Measurements from ENCODE around the gene ASRGL1.

The ASRGL1 gene

GRCh38 chr11:62411524-62411923 lies 74.3 kb downstream of the ASRGL1 start:
- DNase-seq (ENCODE audit: low read depth in 2 of 2, low spot score in 1 of 2): no peak

DNA sequence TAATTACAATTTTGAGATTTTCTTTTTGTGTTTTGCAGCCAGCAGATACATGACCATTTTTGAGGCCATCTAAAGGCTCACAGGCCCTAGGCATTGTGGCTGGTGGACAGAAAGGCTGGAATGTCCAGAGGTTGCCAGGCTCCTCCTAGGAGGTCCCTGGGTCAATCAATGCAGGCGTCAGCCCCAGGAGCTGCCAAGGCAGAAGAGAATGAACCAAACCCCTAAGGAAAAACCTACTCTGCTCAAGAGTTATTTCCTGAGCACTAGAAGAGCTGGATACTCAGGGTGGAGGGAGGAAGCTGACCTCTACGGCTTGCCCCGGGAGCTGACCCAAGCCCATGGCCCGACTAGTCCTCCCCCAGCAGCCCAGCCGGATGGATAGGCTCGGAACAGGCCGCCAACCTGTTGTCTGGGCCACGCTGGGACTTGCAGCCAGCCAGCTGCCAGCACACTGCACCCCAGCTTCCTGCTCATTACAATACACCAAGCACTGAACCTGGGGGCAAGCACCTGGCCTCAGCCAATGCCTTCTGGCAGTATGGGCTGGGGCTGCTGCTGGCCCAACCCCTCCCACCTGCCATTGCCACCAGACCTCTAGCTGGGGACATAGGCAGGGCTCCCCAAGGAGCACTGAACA lies 75.9 kb downstream of the ASRGL1 start:
- no peak for DNase-seq (ENCODE audit: low read depth in 2 of 2, low spot score in 1 of 2)

- DNase-seq (ENCODE audit: low read depth in 2 of 2, low spot score in 1 of 2): no peak
Observed at GRCh38 chr11:62416596-62416995, 79.3 kb downstream of the ASRGL1 start.

GRCh38 chr11:62418136-62418535 lies 80.9 kb downstream of the ASRGL1 start:
- no peak for DNase-seq (ENCODE audit: low read depth in 2 of 2, low spot score in 1 of 2)

DNA sequence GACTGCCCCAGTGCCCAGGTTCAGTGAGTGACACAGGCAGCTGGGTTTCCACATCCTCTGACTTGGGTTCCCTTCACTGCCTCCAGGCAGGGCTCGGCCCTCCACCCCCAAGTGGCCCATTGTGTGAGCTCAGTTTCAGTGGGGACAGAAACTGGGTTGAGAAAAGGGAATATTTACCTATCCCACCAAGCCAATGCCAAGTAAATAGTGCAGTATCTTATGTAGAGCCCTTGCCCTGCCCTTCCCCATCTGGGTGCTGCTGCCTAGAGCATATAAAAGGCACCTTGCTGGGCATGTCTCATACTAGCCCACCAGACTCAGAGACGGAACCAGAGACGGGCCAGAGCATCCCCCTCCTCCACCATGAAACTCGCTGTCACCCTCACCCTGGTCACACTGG lies 81.5 kb downstream of the ASRGL1 start, which contains the start of gene SCGB1A1:
TSS of gene SCGB1A1 (plus strand) at position 301 of the 400 bp plus-strand sequence. CDS start at position 364, 63 bp downstream.
- DNase-seq (ENCODE audit: low read depth in 2 of 2, low spot score in 1 of 2): no peak

DNA sequence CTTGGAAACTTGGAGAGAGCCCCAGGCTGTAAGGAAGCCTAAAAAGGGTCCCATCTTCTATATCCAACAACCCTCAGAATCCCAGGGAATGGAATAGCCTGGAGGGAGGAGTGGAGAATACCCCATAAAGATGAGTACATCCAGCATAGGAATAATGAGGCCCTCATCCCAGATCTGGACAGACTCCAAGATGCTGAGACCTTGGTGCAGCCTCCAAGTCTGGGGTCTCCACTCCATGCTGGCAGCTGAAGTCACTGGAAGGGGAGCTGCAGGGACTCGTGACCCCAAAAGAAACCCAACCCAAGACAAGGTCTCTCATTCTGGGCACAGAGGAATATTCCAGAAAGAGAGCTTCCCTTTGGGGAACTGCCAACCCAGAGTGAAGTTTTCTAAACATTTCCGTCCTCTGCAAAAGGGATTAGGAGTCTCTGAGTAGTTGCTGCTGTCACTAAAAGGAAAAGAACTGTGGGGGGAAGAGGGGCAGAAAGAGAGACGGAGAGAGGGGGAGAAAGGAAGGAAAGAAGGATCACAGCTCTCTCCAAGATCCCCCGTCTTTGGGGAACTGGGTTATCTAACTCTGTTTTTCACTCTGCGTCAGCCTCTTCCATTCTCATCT lies 82.2 kb downstream of the ASRGL1 start:
- no peak for DNase-seq (ENCODE audit: low read depth in 2 of 2, low spot score in 1 of 2)

GRCh38 chr11:62419943-62420342 lies 82.7 kb downstream of the ASRGL1 start:
- DNase-seq (ENCODE audit: low read depth in 2 of 2, low spot score in 1 of 2): no peak

GRCh38 chr11:62420882-62421281 lies 83.6 kb downstream of the ASRGL1 start:
- no peak for DNase-seq (ENCODE audit: low read depth in 2 of 2, low spot score in 1 of 2)

- no peak for DNase-seq (ENCODE audit: low read depth in 2 of 2, low spot score in 1 of 2)
Observed at GRCh38 chr11:62421996-62422395, 84.7 kb downstream of the ASRGL1 start.

- DNase-seq (ENCODE audit: low read depth in 2 of 2, low spot score in 1 of 2): no peak
Observed at GRCh38 chr11:62423012-62423411, 85.8 kb downstream of the ASRGL1 start.

DNA sequence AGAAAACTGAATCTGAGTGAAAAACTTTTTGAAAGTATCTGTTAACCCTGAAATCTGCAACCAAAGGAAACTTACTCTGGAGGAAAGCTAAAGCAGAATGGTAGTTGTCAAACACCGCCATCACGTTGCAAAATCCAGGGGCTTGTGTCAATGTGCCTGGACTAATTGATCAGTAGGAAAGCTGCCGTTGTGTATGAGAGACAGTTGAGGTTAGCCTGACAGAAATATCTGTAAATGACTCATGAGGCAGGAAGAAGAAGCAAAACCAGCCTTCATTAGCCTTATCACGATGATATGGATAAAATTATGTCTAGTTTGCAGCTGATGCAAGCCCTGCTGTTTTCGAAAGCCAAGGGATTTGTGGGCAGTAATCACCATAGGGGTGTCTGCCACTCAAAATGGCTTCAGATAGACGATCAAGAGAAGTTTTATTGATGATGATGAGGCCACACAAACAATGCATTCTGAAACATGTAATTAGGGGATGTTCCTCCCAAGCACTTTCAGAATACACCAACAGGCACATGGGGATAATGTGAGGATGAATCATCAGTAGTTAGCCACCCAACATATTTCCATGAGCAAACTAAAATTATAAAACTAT lies 90.5 kb downstream of the ASRGL1 start:
- no peak for DNase-seq (ENCODE audit: low read depth in 2 of 2, low spot score in 1 of 2)

DNA sequence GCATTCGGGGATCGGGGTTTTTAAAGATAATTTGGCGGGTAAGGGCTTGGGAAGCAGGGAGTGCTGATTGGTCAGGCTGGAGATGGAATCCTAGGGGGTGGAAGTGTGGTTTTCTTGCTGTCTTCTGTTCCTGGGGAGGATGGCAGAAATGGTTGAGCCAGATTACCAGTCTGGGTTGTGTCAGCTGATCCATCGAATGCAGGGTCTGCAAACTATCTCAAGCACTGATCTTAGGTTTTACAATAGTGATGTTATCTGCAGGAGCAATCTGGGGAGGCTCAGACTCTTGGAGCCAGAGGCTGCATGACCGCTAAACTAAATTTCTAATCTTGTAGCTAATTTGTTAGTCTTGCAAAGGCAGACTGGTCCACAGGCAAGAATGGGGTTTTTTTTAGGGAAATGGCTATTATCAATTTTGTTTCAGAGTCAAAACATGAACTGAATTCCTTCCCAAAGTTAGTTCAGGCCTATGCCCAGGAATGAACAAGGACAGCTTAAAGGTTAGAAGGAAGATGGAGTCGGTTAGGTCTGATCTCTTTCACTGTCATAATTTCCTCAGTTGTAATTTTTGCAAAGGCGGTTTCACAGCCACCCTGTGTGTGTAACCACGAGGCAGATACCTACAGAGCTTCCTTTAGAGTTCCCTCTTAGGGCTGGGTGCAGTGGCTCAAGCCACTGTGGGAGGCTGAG lies 91.8 kb downstream of the ASRGL1 start:
- no peak for DNase-seq (ENCODE audit: low read depth in 2 of 2, low spot score in 1 of 2)

GRCh38 chr11:62430425-62430824 lies 93.2 kb downstream of the ASRGL1 start:
- DNase-seq (ENCODE audit: low read depth in 2 of 2, low spot score in 1 of 2): no peak

- DNase-seq (ENCODE audit: low read depth in 2 of 2, low spot score in 1 of 2): no peak
Observed at GRCh38 chr11:62431171-62431901, 94.1 kb downstream of the ASRGL1 start.

GRCh38 chr11:62432695-62433094 lies 95.4 kb downstream of the ASRGL1 start:
- DNase-seq (ENCODE audit: low read depth in 2 of 2, low spot score in 1 of 2): no peak

GRCh38 chr11:62433141-62433903 lies 96.1 kb downstream of the ASRGL1 start:
- no peak for DNase-seq (ENCODE audit: low read depth in 2 of 2, low spot score in 1 of 2)

- no peak for DNase-seq (ENCODE audit: low read depth in 2 of 2, low spot score in 1 of 2)
Observed at GRCh38 chr11:62433904-62434276, 96.6 kb downstream of the ASRGL1 start.

- no peak for DNase-seq (ENCODE audit: low read depth in 2 of 2, low spot score in 1 of 2)
Observed at GRCh38 chr11:62435846-62436660, 98.8 kb downstream of the ASRGL1 start.

- DNase-seq (ENCODE audit: low read depth in 2 of 2, low spot score in 1 of 2): no peak
Observed at GRCh38 chr11:62437616-62438015, 100.4 kb downstream of the ASRGL1 start.

GRCh38 chr11:62438641-62439040 lies 101.4 kb downstream of the ASRGL1 start:
- DNase-seq (ENCODE audit: low read depth in 2 of 2, low spot score in 1 of 2): no peak

Data from stimulated activated CD8-positive, alpha-beta memory T cell treated with anti-CD3 and anti-CD28 coated beads, Interleukin-4, amount 100 ng/mL, for 1 hour (primary cell).